ENCODE measurements around the gene TMEM141. TPM values are rescaled to one million over a fixed set of nuclear protein-coding genes. Genes with fewer than 3 reads are reported as not detected.

The TMEM141 gene
- total and polyA plus RNA-seq, 10 of the 15 experiments (the other 5 are each of a cell fraction or from before 2014, with no cell fraction given), result 7.8 to 48.6 (median 34.4) TPM

GRCh38 chr9:136757328-136757727, 33.8 kb upstream of the TMEM141 start:
- CTCF ChIA-PET, result interaction anchor here (1.0 to 2.3 kb wide), 4 partner anchors 15 to 86 kb away, joined by 3 to 8 read pairs (median 4); no protein-coding TSS in a partner anchor
- in situ Hi-C loops (cut with MboI), result no loop called here
- Histone ChIP-seq H3K9ac (ENCODE audit: control insufficient read depth, insufficient read depth, low read length) (no peak overlapping the region), H3K36me3 (ENCODE audit: control insufficient read depth in 2 of 2, insufficient read depth in 2 of 2, low read length in 1 of 2) (no peaks in the 10 kb centered on the region), H3K4me3 (no peak overlapping the region), H3K27ac (ENCODE audit: control insufficient read depth, insufficient read depth) (no peak overlapping the region), H3K4me2 (ENCODE audit: control insufficient read depth, insufficient read depth) (no peak overlapping the region), H3K9me3 (replicated peaks; ENCODE audit: control insufficient read depth, insufficient read depth, low read length) (peaks cover 21% of the 10 kb centered on the region), H2AFZ (ENCODE audit: control insufficient read depth, low read depth, low read length) (no peak overlapping the region), H3K4me1 (ENCODE audit: control insufficient read depth, insufficient read depth, low read length) (no peaks in the 10 kb centered on the region), H4K20me1 (ENCODE audit: control insufficient read depth, insufficient read depth) (no peaks in the 10 kb centered on the region), H3K79me2 (ENCODE audit: control insufficient read depth, insufficient read depth, low read length) (no peaks in the 10 kb centered on the region), H3K27me3 (replicated peaks in 1 of 2; ENCODE audit: control insufficient read depth in 2 of 2, insufficient read depth in 2 of 2, low read length in 1 of 2) (0 out of 4 replicates have a peak, but pooled peaks cover 0 to 2% of the 10 kb centered on the region in 2 experiments)
- RAD21 ChIA-PET (ENCODE audit: unreplicated experiment), result no interaction called here
- FAIRE-seq (no peak), DNase-seq (ENCODE audit: low read depth, low spot score) (no peak), ATAC-seq (peak; percentile 7)
- no TSS peak for BruUV-seq (replicated peaks)
- 20% methylated on average over 19 of the region's 20 CpGs for WGBS (ENCODE audit: insufficient coverage, insufficient replicate concordance, low lambda C conversion rate, missing lambda C conversion rate)
- POLR2A ChIA-PET, result no interaction called here
- intact Hi-C loops (cut with micrococcal nuclease; ENCODE audit: unreplicated experiment), result no loop called here
- SMC1A ChIA-PET (ENCODE audit: uncharacterized antibody, unreplicated experiment), result interaction anchor here (1.5 kb wide), 1 partner anchor 30 kb away, joined by 3 read pairs; no protein-coding TSS in a partner anchor
- TF ChIP-seq TARDBP (IDR thresholded peaks at IDR 0.05; ENCODE audit: borderline replicate concordance), result no peak
- no peak for TF ChIP-seq ATF3 (IDR thresholded peaks at IDR 0.05; ENCODE audit: borderline replicate concordance, extremely low read depth, low read depth, low read length)
- no peak for TF ChIP-seq JUND (IDR thresholded peaks at IDR 0.05; ENCODE audit: low read depth, low read length)
- no peak for TF ChIP-seq SIX5 (IDR thresholded peaks at IDR 0.05; ENCODE audit: low read depth, low read length, severe bottlenecking)
- no peak for TF ChIP-seq TCF12 (IDR thresholded peaks at IDR 0.05; ENCODE audit: low read depth, low read length)
- TF ChIP-seq E4F1 (IDR thresholded peaks at IDR 0.05; ENCODE audit: borderline replicate concordance, partially characterized antibody), result no peak
- no peak for TF ChIP-seq FOXM1 (IDR thresholded peaks at IDR 0.05; ENCODE audit: low read depth, low read length)
- no peak for TF ChIP-seq YY1 (IDR thresholded peaks at IDR 0.05; ENCODE audit: low read depth, low read length)
- TF ChIP-seq RBBP5 (conservative IDR thresholded peaks at IDR 0.05), result no peak
- no peak for TF ChIP-seq HCFC1 (IDR thresholded peaks at IDR 0.05; ENCODE audit: low read length)
- no peak for TF ChIP-seq CTCF (IDR thresholded peaks at IDR 0.05 in 2 of 3, conservative IDR thresholded peaks at IDR 0.05 in 1 of 3; ENCODE audit: control insufficient read depth in 2 of 3, extremely low read depth in 1 of 3, insufficient read depth in 1 of 3, low read depth in 3 of 3, low read length in 3 of 3)
- TF ChIP-seq STAT1 (conservative IDR thresholded peaks at IDR 0.05), result no peak
- no peak for TF ChIP-seq RELA (IDR thresholded peaks at IDR 0.05; ENCODE audit: borderline replicate concordance, partially characterized antibody)
